Measurements from ENCODE around the gene LILRA5.
"Not testable (repeated sequence)": the region's sequence is repeated elsewhere in the genome, so short reads cannot be mapped to it uniquely, and the experiment has no call there.

Gene LILRA5

GRCh38 chr19:54299515-54299914 lies 13.5 kb downstream of the LILRA5 start:
- no peak for DNase-seq

- DNase-seq, result no peak
Observed at GRCh38 chr19:54299126-54299498, 13.9 kb downstream of the LILRA5 start.

- no peak for DNase-seq
Observed at GRCh38 chr19:54298357-54299125, 14.4 kb downstream of the LILRA5 start.

GRCh38 chr19:54297759-54298305 lies 15.1 kb downstream of the LILRA5 start:
- no peak for DNase-seq

- DNase-seq, result no peak
Observed at GRCh38 chr19:54294539-54294938, 18.4 kb downstream of the LILRA5 start.

GRCh38 chr19:54289160-54289559 lies 23.8 kb downstream of the LILRA5 start:
- DNase-seq, result not testable (repeated sequence)

- DNase-seq, result no peak
Observed at GRCh38 chr19:54287456-54287855, 25.5 kb downstream of the LILRA5 start.

GRCh38 chr19:54286283-54286682 lies 26.7 kb downstream of the LILRA5 start:
- not testable (repeated sequence) for DNase-seq

GRCh38 chr19:54285427-54286056 lies 27.4 kb downstream of the LILRA5 start:
- DNase-seq, result not testable (repeated sequence)

- DNase-seq, result no peak
Observed at GRCh38 chr19:54282686-54283470, 30.1 kb downstream of the LILRA5 start.

- DNase-seq, result not testable (repeated sequence)
Observed at GRCh38 chr19:54281729-54282075, 31.3 kb downstream of the LILRA5 start.

- DNase-seq, result no peak
Observed at GRCh38 chr19:54281007-54281728, 31.8 kb downstream of the LILRA5 start, which contains the start of gene LILRB2. Gene LILRB2 (minus strand): TSS chr19:54281110. CDS start chr19:54280496, 614 bp downstream.

GRCh38 chr19:54280441-54280840 lies 32.5 kb downstream of the LILRA5 start:
- DNase-seq, result not testable (repeated sequence)

GRCh38 chr19:54280025-54280424 lies 32.9 kb downstream of the LILRA5 start:
- not testable (repeated sequence) for DNase-seq

GRCh38 chr19:54279406-54279962 lies 33.5 kb downstream of the LILRA5 start:
- DNase-seq, result no peak

GRCh38 chr19:54278571-54279195 lies 34.3 kb downstream of the LILRA5 start:
- not testable (repeated sequence) for DNase-seq

- not testable (repeated sequence) for DNase-seq
Observed at GRCh38 chr19:54278056-54278455, 34.9 kb downstream of the LILRA5 start.

- not testable (repeated sequence) for DNase-seq
Observed at GRCh38 chr19:54277111-54277615, 35.8 kb downstream of the LILRA5 start.

- DNase-seq, result no peak
Observed at GRCh38 chr19:54275951-54276350, 37.0 kb downstream of the LILRA5 start.

GRCh38 chr19:54274516-54274915 lies 38.5 kb downstream of the LILRA5 start:
- not testable (repeated sequence) for DNase-seq

- no peak for DNase-seq
Observed at GRCh38 chr19:54273821-54274220, 39.1 kb downstream of the LILRA5 start.

All from NCI-H2171 (cell line).